Immature natural killer cell (primary cell): ENCODE results near the gene CALML3. TPM values are rescaled to one million over a fixed set of nuclear protein-coding genes. Genes with fewer than 3 reads are reported as not detected.

Experiments
- DNase-seq, 3 donors: peaks; one replicate each; pipeline ENCODE4 v3.0.0; 2022; ENCODE audit warnings: mixed read lengths in 1 of 3
- H3K27ac Mint-ChIP-seq, 6 donors: one replicate each; pipeline ENCODE4 v1.8.0; 2020; ENCODE audit warnings: mixed read lengths in 6 of 6, mild to moderate bottlenecking in 5 of 6, inconsistent platforms in 4 of 6, moderate library complexity in 3 of 6
- H3K27me3 Mint-ChIP-seq, 3 donors: one replicate each; pipeline ENCODE4 v1.8.0; 2020 to 2021; ENCODE audit warnings: low read depth in 3 of 3, mild to moderate bottlenecking in 3 of 3, mixed read lengths in 3 of 3, moderate library complexity in 3 of 3, inconsistent platforms in 1 of 3
- H3K36me3 Mint-ChIP-seq, 3 donors: one replicate each; pipeline ENCODE4 v1.8.0; 2020; ENCODE audit warnings: mixed read lengths in 3 of 3, inconsistent platforms in 2 of 3, mild to moderate bottlenecking in 2 of 3
- H3K4me1 Mint-ChIP-seq, 2 donors: one replicate each; pipeline ENCODE4 v1.8.0; 2020; ENCODE audit warnings: inconsistent platforms in 2 of 2, mild to moderate bottlenecking in 2 of 2, mixed read lengths in 2 of 2, moderate library complexity in 1 of 2
- H3K4me3 Mint-ChIP-seq, 5 donors: one replicate each; pipeline ENCODE4 v1.8.0; 2020; ENCODE audit warnings: mild to moderate bottlenecking in 5 of 5, mixed read lengths in 5 of 5, inconsistent platforms in 3 of 5, moderate library complexity in 3 of 5
- H3K9me3 Mint-ChIP-seq, 6 donors: one replicate each; pipeline ENCODE4 v1.8.0; 2020; ENCODE audit warnings: mild to moderate bottlenecking in 6 of 6, mixed read lengths in 6 of 6, inconsistent platforms in 4 of 6, moderate library complexity in 3 of 6
- polyA plus RNA-seq, 3 donors: library from polyadenylated mRNA; unstranded; fragments of 300-500 nt; fragmentation: Illumina TruSeq; gene quantifications; one replicate each; pipeline ENCODE4 v1.2.3, GENCODE V29; 2021

CALML3 gene
- polyA plus RNA-seq, 3 donors from 2014 or later, result not detected

DNA sequence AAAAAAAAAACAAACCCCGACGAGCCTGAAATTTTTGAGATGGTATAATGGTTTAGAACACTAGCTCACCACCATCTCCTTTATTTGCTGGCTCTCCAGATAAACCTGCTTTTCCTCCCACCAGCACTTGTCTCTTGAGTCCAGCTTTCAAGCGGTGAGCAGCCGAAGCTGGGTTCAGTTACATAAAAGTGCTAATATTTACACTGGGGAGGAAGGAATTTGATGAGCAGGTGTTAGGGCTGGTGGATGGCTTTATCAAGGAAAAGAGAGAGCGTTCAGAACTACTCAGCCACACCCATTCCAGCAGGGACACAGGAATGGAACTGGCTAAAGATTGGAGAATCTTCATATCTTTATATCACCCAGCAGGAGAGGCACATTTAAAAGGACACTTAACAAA lies 6.6 kb upstream of the CALML3 start:
- Mint-ChIP-seq H3K27ac (no peak overlapping the region), H3K9me3 (no peaks in the 10 kb centered on the region), H3K4me1 (no peaks in the 10 kb centered on the region), H3K36me3 (no peaks in the 10 kb centered on the region), H3K4me3 (no peak overlapping the region), H3K27me3 (peaks cover 0 to 7% (median 0%) of the 10 kb centered on the region in 3 donors)
- DNase-seq, result no peak

DNA sequence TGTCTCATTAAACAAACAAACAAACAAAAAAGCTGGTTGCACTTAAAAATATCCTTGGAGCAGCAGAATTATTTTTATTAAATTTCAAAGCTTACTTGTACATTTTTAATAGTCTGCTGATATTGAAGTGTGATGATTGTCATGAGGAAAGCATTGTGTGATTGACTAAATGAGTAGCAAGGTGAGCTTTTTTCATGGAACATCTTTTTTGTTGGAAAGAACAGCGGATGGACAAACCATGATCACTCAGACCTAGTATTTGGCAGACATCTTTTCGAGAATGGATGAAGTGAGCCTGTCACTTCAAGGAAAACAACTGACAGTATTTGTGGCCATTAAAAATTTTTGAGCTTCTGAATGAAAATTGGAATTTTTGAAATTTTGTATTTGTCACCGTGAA lies 5.7 kb upstream of the CALML3 start:
- Mint-ChIP-seq H3K4me1 (no peaks in the 10 kb centered on the region), H3K36me3 (no peaks in the 10 kb centered on the region), H3K4me3 (no peak overlapping the region), H3K27me3 (peaks cover 0 to 7% (median 0%) of the 10 kb centered on the region in 3 donors), H3K9me3 (no peaks in the 10 kb centered on the region), H3K27ac (no peak overlapping the region)
- DNase-seq, result no peak

DNA sequence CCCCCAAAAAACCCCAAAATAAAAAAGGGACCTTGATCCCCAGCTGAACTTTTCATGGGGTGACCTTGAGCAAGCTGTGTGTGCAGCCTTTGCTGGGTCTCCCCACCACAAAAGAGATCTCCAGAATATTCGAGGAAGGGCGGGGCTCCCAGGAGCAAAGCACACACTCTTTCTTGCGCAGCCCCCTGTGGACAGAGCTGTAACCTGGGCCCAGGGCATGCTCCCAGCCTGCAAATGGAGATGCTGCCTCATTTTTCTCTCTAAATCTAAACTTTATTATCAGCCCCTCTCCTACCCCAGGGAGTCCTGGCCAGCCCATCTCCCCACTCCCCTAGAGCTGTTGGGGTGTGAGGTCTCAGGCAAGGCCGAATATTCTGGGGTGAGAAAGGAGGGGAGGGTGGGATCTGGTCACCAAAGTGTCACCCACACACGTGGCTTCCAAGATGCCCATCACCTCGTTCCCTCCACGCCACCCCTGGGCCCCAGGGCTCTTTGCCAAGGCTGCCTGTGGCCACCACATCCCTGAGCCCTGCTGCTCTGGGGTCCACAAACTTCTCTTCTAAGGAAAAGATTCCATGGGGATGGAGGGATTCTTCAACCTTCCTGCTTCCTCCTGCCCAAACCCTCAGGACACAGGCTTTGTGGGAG lies 1.7 kb upstream of the CALML3 start:
- DNase-seq, result no peak
- Mint-ChIP-seq H3K9me3 (no peaks in the 10 kb centered on the region), H3K27me3 (peaks cover 0 to 2% (median 2%) of the 10 kb centered on the region in 3 donors), H3K4me3 (no peak overlapping the region), H3K4me1 (no peaks in the 10 kb centered on the region), H3K36me3 (no peaks in the 10 kb centered on the region), H3K27ac (no peak overlapping the region)

DNA sequence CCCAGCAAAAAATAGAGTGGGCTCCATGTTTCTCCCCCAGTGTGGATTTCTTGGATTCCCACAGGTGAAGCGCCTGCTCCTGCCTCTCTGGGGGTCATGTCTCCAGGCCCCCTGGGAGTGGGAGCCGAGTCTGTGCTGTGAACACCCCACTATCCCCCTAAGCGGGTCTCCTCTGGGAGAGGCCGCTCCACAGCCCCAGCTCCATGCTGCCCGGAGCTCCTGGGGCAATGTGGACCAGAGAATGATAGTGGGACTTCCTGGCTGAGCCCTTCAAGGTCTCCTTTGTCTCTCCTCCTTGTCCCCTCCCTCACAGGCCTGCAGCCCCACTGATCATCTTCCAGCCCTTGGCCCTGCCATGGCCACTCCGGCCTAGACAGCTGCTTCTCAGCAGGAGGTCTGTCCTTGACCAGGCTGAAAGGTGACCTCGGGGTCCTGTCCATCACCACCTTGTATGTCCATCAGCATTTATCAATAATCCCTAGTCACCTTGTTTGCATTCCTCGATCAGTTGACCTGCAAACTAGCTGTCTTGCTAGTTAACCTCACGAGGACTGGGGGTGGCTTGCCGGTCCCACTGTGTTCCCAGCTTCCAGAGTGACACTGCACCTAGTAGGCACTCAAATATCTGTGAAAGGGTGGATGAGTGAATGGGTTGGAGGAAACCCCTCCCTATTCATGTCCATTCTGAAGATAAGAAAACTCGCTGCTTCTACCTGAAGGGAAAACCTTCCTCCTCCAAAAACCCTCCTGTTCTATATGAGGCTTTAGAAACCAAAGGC lies 776 bp upstream of the CALML3 start:
- no peaks in the 10 kb centered on the region for H3K36me3 Mint-ChIP-seq
- no peak for DNase-seq
- H3K4me3 Mint-ChIP-seq, result no peak overlapping the region
- no peaks in the 10 kb centered on the region for H3K4me1 Mint-ChIP-seq
- H3K9me3 Mint-ChIP-seq, result no peaks in the 10 kb centered on the region
- peaks cover 2 to 4% (median 3%) of the 10 kb centered on the region in 3 donors for H3K27me3 Mint-ChIP-seq
- H3K27ac Mint-ChIP-seq, result no peak overlapping the region

DNA sequence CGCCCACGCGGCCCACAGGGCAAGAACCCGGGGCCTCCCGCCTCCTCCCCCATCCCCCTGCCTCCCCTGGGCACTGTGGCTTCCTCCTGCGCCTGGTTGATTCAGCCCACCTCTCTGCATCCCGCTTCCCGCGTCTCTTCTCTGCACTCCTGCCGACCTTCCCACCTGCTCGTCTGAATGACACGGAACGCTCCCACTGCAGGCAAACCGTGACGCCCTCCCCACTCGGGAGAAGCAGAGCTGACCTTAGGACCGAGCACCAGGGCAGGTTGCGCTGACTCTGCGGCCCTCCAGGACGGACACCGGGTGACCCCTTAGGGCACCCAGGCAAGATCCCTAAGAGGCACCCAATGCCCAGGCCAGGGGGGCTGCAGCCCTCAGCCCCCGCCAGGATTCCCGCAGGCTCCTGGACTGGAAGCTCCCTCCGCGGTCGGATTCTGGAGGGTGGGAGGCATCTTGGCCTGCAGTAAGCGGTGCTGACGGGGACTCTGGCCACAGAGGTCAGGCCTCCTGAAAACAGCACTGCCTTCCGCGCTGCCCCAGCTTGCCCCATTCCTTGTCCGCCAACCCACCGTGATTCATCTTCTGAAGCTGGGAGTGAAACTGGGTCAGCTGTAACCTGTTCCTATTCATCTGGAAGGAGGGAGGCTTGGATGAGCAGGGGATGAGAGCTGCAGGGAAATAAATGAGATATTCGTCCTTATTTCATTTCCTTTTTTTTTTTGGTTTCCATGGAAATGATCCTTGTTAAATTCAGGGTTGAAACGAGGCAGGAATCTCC lies 990 bp downstream of the CALML3 start:
- Mint-ChIP-seq H3K9me3 (no peaks in the 10 kb centered on the region), H3K4me3 (no peak overlapping the region), H3K4me1 (no peaks in the 10 kb centered on the region), H3K36me3 (no peaks in the 10 kb centered on the region), H3K27ac (no peak overlapping the region), H3K27me3 (peaks cover 2 to 5% (median 3%) of the 10 kb centered on the region in 3 donors)
- no peak for DNase-seq

DNA sequence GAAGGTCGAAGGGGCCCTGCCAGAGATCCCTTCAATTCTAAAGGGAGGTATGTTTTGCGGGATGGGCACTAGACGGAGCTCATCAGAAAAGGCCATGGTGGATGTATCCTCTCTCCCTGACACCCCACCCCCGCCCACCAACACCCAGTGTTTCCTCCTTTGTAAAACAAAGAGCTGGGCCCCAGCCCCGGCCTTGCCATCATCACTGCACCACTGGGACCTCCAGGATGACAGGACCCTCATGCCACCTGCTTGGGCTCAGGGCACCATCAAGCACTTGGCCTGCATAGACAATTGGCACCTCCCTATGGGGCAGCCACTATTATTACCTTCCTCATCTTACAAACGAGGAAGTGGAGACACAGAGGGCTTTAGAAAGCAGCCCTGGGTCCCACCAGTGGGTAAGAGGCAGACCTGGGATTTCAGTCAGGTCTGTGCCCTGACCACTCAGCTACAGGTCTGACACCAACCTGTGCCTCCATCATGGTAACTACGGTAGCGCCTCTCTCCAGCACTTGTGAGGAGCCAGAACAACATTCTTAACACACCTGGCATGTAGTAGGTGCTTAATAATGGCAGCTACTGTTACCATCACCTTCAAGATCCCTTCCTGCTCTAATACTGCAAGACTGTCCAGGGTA lies 2.0 kb downstream of the CALML3 start:
- Mint-ChIP-seq H3K4me3 (no peak overlapping the region), H3K27me3 (peaks cover 2 to 5% (median 3%) of the 10 kb centered on the region in 3 donors), H3K36me3 (no peaks in the 10 kb centered on the region), H3K9me3 (no peaks in the 10 kb centered on the region), H3K27ac (no peak overlapping the region), H3K4me1 (no peaks in the 10 kb centered on the region)
- no peak for DNase-seq

DNA sequence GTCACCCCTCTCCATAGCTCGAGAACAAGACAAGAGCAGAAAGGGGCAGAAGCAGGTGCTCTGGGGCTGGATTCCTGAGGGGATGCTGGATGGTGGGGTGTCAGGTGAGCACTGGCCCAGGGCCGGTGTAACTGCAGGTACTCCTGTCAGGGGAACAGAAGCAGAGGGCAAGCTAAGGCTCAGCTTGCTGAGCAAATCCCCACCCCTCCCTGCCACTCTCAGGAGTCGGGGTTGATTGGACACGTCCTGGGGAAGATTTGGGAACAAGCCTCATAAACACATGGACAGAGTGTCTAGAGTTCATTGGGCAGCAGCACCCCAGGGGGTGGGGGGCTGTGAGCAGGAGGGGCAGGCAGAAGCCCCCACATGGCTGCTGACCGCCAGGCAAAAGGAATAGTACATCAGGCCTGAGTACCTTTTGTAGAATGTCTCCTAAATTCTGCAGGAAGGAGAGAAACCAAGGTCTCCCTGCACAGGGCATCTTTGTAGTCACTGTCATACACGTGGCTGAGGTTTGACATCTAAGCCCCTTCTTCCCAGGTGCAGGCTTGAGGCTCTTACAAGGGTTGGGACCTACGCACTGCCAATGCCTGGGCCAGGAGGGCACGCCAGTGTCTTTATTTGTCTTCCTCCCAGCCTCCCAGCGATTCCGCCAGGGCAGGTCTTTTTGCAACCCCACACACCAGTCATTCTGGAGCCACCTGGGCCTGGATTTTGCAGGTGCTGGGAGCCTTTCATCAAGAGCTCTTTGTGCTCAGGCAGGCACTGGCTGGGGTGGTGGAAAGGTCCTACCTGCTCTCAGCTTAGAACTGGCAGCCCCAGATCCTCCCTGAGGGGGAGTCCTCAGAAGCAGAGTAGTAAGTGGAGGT lies 2.8 kb downstream of the CALML3 start:
- H3K27ac Mint-ChIP-seq, result no peak overlapping the region
- no peak overlapping the region for H3K4me3 Mint-ChIP-seq
- H3K36me3 Mint-ChIP-seq, result no peaks in the 10 kb centered on the region
- DNase-seq, result no peak
- peaks cover 2 to 5% (median 3%) of the 10 kb centered on the region in 3 donors for H3K27me3 Mint-ChIP-seq
- no peaks in the 10 kb centered on the region for H3K4me1 Mint-ChIP-seq
- H3K9me3 Mint-ChIP-seq, result no peaks in the 10 kb centered on the region

DNA sequence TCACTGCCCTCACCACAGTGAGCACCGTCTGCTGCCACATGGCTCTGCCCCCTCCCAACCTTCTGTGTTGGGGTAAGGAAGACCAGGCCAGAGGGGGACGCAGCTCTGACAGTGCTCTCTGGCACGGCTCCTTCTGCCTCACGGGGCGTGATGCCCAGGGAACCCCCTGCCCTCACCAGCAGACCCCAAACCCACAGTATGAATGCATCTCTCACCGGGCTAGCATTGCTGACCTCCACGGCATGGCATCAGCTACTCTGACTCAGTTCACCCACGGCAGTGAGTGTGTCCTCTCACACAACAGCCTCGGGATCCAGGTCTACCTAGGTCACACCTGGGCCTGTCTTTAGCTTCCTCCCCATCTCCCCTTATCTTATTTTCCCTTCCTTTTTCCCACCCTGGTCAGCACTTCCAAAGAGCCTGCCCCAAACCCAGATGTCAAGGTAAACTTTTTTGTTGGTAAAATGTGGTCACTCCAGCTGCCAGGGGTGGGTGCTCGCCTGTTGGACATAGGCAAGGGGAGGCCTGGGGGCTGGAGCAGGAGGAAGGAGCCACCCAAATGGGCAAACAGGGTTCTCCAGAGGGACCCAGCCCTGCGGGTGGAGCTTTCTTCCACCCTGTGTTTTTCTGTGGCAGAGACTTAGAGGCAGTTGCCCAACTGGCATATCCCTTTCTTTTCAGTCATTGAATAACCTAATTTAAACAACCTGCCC lies 4.4 kb downstream of the CALML3 start:
- Mint-ChIP-seq H3K27ac (no peak overlapping the region), H3K4me3 (no peak overlapping the region), H3K4me1 (no peaks in the 10 kb centered on the region), H3K36me3 (no peaks in the 10 kb centered on the region), H3K9me3 (no peaks in the 10 kb centered on the region), H3K27me3 (peaks cover 2 to 5% (median 3%) of the 10 kb centered on the region in 3 donors)
- DNase-seq, result no peak

DNA sequence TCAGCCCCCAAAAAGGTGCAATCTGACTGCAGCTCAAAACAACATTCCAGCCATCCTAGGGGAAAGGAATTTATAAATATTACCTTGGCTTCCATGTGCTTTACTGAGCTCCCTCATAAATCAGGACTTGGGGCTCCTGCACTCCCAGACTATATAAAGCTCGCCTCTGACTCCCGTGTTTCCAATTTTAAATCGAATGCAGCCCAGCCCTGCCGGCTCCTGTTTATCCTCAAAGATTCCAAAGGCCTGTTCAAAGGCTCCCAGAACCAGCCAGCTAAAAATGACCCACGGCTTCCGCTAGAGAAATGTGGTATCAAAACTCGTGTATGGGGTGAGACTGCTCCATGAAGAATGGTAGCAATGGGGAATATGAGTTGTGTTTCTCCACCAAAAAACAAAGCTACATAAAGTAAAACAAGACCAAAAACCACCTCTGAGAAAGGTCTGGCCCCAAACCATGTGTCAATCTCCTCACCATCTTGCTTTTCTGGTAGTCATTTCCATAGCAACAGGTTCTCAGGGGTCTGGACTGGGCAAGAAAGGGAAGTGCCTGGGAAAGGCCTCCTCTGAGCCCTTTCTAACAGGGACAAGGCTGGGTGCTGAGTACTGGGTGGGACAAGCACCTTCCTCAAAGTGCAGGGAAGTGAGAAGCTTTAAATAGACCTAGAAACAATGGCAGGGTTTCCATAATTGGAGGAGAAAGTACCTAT lies 5.1 kb downstream of the CALML3 start:
- Mint-ChIP-seq H3K4me1 (no peaks in the 10 kb centered on the region), H3K9me3 (no peaks in the 10 kb centered on the region), H3K4me3 (no peak overlapping the region), H3K36me3 (no peaks in the 10 kb centered on the region), H3K27ac (no peak overlapping the region), H3K27me3 (peaks cover 0 to 9% (median 3%) of the 10 kb centered on the region in 3 donors)
- no peak for DNase-seq

DNA sequence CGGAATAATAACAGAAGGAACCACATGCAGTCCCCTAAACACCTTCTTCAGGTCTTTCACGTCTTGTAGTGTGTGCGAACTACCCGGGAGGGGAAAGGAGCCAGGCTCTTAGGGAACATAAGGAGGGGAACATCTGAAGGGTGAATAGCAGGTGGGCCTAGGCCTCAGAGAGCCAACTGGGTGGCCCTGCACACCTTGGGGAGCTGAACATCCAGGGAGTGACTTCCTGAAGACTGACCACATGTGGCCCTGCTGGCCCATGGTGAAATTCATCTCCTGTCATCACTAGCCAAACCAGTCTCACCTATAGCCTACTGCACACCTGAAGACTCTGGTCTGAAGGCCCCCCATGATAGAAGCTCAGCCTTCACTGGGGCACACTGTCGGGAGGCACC lies 5.6 kb downstream of the CALML3 start:
- H3K27ac Mint-ChIP-seq, result no peak overlapping the region

DNA sequence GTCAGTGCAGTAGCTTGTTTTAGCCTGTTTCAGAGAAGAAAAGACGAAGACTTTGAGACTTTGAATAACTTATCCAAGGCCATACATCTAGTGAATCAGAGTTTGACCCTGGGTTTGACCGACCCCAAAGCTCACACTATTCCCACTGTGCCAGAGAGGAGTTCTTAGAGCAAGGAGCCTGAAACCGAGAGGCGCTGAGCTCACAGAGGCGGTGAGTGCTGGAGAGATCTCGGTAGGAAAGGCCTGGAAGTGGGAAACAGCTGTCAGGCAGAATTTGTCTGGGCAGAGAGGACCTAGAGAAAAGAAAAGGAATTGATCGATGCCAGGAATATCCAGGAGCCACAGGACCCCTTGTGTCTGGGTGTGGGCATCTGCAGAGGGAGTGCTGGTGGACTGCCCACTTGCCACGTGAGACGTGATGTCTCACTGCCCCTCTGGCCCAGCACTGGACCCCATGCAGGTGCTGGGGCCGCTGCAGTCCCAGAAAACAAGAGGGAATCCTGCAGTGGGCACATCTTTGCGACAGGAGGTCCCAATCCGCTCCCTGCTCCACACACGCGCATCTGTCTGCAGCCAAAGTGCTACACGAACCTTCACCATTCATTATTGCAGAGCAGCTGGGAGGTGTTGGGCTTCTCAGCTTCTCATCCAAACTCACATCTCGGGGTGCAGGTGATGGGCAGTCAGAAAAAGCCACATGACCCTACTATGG lies 6.2 kb downstream of the CALML3 start:
- Mint-ChIP-seq H3K4me1 (no peaks in the 10 kb centered on the region), H3K36me3 (no peaks in the 10 kb centered on the region), H3K4me3 (no peak overlapping the region), H3K9me3 (no peaks in the 10 kb centered on the region), H3K27me3 (peaks cover 0 to 9% (median 3%) of the 10 kb centered on the region in 3 donors), H3K27ac (no peak overlapping the region)
- no peak for DNase-seq

More for the DNA sequence above, 5.6 kb downstream of the CALML3 start:
- no peak for DNase-seq
- Mint-ChIP-seq H3K4me1 (no peaks in the 10 kb centered on the region), H3K36me3 (no peaks in the 10 kb centered on the region), H3K4me3 (no peak overlapping the region), H3K9me3 (no peaks in the 10 kb centered on the region), H3K27me3 (peaks cover 0 to 9% (median 3%) of the 10 kb centered on the region in 3 donors)
